B cell (primary cell): ENCODE data around the gene SPINDOC. TPM values are rescaled to one million over a fixed set of nuclear protein-coding genes. Genes with fewer than 3 reads are reported as not detected.

ENCODE experiments used
- ATAC-seq: fragments of 200-7000 bp; cut with Tn5 transposase; one replicate; pipeline ENCODE4 v1.10.0; 2021; ENCODE audit warnings: low read depth, mild to moderate bottlenecking, moderate number of reproducible peaks, moderate library complexity
- CTCF ChIA-PET: fragments of 350-600 bp; sonication (Branson Sonifier 250); formaldehyde crosslinking; loops from one replicate; lab custom pipeline; 2021; ENCODE audit warnings: antibody characterized with exemption, inconsistent platforms; lab: Charles Lee
- POLR2A ChIA-PET: fragments of 350-600 bp; sonication (Branson Sonifier 250); formaldehyde crosslinking; loops from one replicate; lab custom pipeline; 2021; ENCODE audit warnings: antibody characterized with exemption; lab: Charles Lee
- DNase-seq: peaks from one replicate; pipeline ENCODE4 v3.0.0; 2013
- H2AFZ ChIP-seq: 2 replicates; pipeline ENCODE4 v1.6.1; 2012; ENCODE audit warnings: mild to moderate bottlenecking, low read depth, low read length; ENCODE audit not compliant: insufficient read depth, poor library complexity, severe bottlenecking
- H3K27ac ChIP-seq, 2 donors: 1 replicate in 1 of 2; 2 replicates in 1 of 2; pipeline ENCODE4 v1.5.1; 2012 to 2013; ENCODE audit warnings: low read length in 2 of 2, mild to moderate bottlenecking in 2 of 2, moderate library complexity in 1 of 2
- H3K27me3 ChIP-seq, 4 experiments: fragments of 200-600 bp in 1 of 4; sonication (generic) in 1 of 4; replicated peaks in 1 of 4; 1 replicate in 2 of 4; 2 replicates in 2 of 4; pipeline versions ENCODE4 v1.6.1 to v1.7.0; 2013 to 2016; ENCODE audit warnings: low read length in 3 of 4, mild to moderate bottlenecking in 2 of 4, mixed read lengths in 1 of 4, moderate library complexity in 1 of 4; ENCODE audit not compliant: insufficient read depth in 4 of 4, control insufficient read depth in 3 of 4; ENCODE audit errors: control extremely low read depth in 1 of 4
- H3K36me3 ChIP-seq, 2 experiments: replicated peaks in 1 of 2; 1 replicate in 1 of 2; 2 replicates in 1 of 2; pipeline versions ENCODE4 v1.6.1 to v1.7.1; 2013; ENCODE audit warnings: low read length in 1 of 2; ENCODE audit not compliant: insufficient read depth in 2 of 2, control insufficient read depth in 1 of 2; ENCODE audit errors: control extremely low read depth in 1 of 2, extremely low read depth in 1 of 2
- H3K4me1 ChIP-seq, 2 donors: fragments of 200-600 bp in 1 of 2; sonication (generic) in 1 of 2; 1 replicate in 1 of 2; 2 replicates in 1 of 2; pipeline versions ENCODE4 v1.5.1 to v1.6.1; 2013 to 2017; ENCODE audit warnings: low read length in 2 of 2; ENCODE audit not compliant: control insufficient read depth in 2 of 2, insufficient read depth in 2 of 2
- H3K4me2 ChIP-seq: replicated peaks from 2 replicates; pipeline ENCODE3; 2012; ENCODE audit warnings: mild to moderate bottlenecking, low read depth, low read length; ENCODE audit not compliant: poor library complexity, severe bottlenecking
- H3K4me3 ChIP-seq, 5 experiments: fragments of 200-600 bp in 1 of 5; sonication (generic) in 1 of 5; 1 replicate in 3 of 5; 2 replicates in 2 of 5; pipeline versions ENCODE4 v1.5.1 to v1.7.0; 2011 to 2016; ENCODE audit warnings: low read length in 4 of 5, mild to moderate bottlenecking in 4 of 5, low read depth in 2 of 5, control low read depth in 1 of 5, moderate library complexity in 1 of 5; ENCODE audit not compliant: insufficient read depth in 1 of 5; ENCODE audit errors: control extremely low read depth in 1 of 5, extremely low read depth in 1 of 5
- H3K79me2 ChIP-seq: fragments of 200-600 bp; sonication (generic); one replicate; pipeline ENCODE4 v1.6.0; 2016; ENCODE audit warnings: low read length; ENCODE audit not compliant: control insufficient read depth, insufficient read depth
- H3K9ac ChIP-seq: fragments of 200-600 bp; sonication (generic); 2 replicates; pipeline ENCODE4 v1.6.1; 2017; ENCODE audit warnings: mild to moderate bottlenecking, low read length, moderate library complexity
- H3K9me3 ChIP-seq, 3 donors: one replicate each; pipeline versions ENCODE4 v1.6.1 to v1.7.1; 2013; ENCODE audit warnings: low read length in 2 of 3; ENCODE audit not compliant: control insufficient read depth in 2 of 3, insufficient read depth in 1 of 3; ENCODE audit errors: control extremely low read depth in 1 of 3
- H4K20me1 ChIP-seq: 2 replicates; pipeline ENCODE4 v1.6.0; 2012; ENCODE audit warnings: mild to moderate bottlenecking, low read length; ENCODE audit not compliant: insufficient read depth, control insufficient read depth, poor library complexity, severe bottlenecking
- H3K27ac Mint-ChIP-seq: one replicate; pipeline ENCODE4 v1.8.0; 2021; ENCODE audit warnings: mixed read lengths
- H3K27me3 Mint-ChIP-seq: one replicate; pipeline ENCODE4 v1.8.0; 2021; ENCODE audit warnings: mixed read lengths
- H3K4me1 Mint-ChIP-seq: one replicate; pipeline ENCODE4 v1.8.0; 2021; ENCODE audit warnings: mixed read lengths
- H3K4me3 Mint-ChIP-seq: one replicate; pipeline ENCODE4 v1.8.0; 2021; ENCODE audit warnings: mixed read lengths
- H3K9me3 Mint-ChIP-seq: one replicate; pipeline ENCODE4 v1.8.0; 2022; ENCODE audit warnings: mixed read lengths; ENCODE audit not compliant: insufficient read depth
- CTCF ChIP-seq: fragments of 200-600 bp; IDR thresholded peaks from one replicate; pipeline ENCODE4 v1.8.0; 2022; ENCODE audit warnings: antibody characterized with exemption, mild to moderate bottlenecking
- EZH2 ChIP-seq: IDR thresholded peaks from 2 replicates; pipeline ENCODE4 v1.6.1; 2012; ENCODE audit warnings: borderline replicate concordance, low read depth, mild to moderate bottlenecking, moderate library complexity, low read length; ENCODE audit not compliant: insufficient read depth, poor library complexity, severe bottlenecking
- WGBS: methylation state at CpG from one replicate; pipeline ENCODE4 v1.1.5; 2013; ENCODE audit warnings: missing lambda C conversion rate; ENCODE audit not compliant: insufficient coverage; 5-methylcytosine and 5-hydroxymethylcytosine counted together
- intact Hi-C: fragments of 100-400 bp; cut with micrococcal nuclease; formaldehyde crosslinking; loops from one replicate; pipeline ENCODE4 v1.10.0; 2022
- polyA plus RNA-seq: library from polyadenylated mRNA; depleted of rRNA; stranded (reverse); fragments of >200 nt; gene quantifications from 2 replicates; pipeline ENCODE4 v1.2.3, GENCODE V29; 2012
- total RNA-seq, 2 donors: library from RNA; stranded (reverse); fragments of 120-200 nt in 1 of 2; gene quantifications; 1 replicate in 1 of 2; 2 replicates in 1 of 2; pipeline versions ENCODE4 v1.2.3 to v1.2.4, GENCODE V29; 2013 to 2022

SPINDOC gene
- total and polyA plus RNA-seq, 2 donors (not counting 1 experiment from before 2014, with no cell fraction given) = 10.5 to 23.9 TPM

- TF ChIP-seq CTCF (no peak), EZH2 (no peak)
- WGBS = 56% methylated on average over 7 of the region's 11 CpGs
- CTCF ChIA-PET = interaction anchor here (0.7 kb wide), 1 partner anchor 135 kb away, joined by 4 read pairs; no protein-coding TSS in a partner anchor
- H3K27me3 Mint-ChIP-seq = peaks cover 9% of the 10 kb centered on the region
- Histone ChIP-seq H2AFZ (no peak overlapping the region), H3K4me2 (no peak overlapping the region), H3K27me3 (peaks cover 0 to 7% (median 0%) of the 10 kb centered on the region in 4 experiments), H3K79me2 (no peaks in the 10 kb centered on the region), H3K4me1 (peaks cover 0 to 8% of the 10 kb centered on the region in 2 donors), H3K9ac (no peak overlapping the region), H3K27ac (no peak overlapping the region), H3K36me3 (no peaks in the 10 kb centered on the region), H3K9me3 (peaks cover 7 to 25% (median 17%) of the 10 kb centered on the region in 3 donors), H3K4me3 (no peak overlapping the region), H4K20me1 (no peaks in the 10 kb centered on the region)
- ATAC-seq (no peak), DNase-seq (no peak)
- peaks cover 3% of the 10 kb centered on the region for H3K9me3 Mint-ChIP-seq
- no peak overlapping the region for H3K27ac Mint-ChIP-seq
- POLR2A ChIA-PET = interaction anchor here (0.7 kb wide), 1 partner anchor 24 kb away, joined by 3 read pairs; no protein-coding TSS in a partner anchor
- H3K4me1 Mint-ChIP-seq = no peaks in the 10 kb centered on the region
- H3K4me3 Mint-ChIP-seq = no peak overlapping the region
- intact Hi-C loops = no loop called here
Measured at GRCh38 chr11:63795066-63795465, 18.2 kb upstream of the SPINDOC start.

- ChIA-PET CTCF (no interaction called here), POLR2A (no interaction called here)
- Histone ChIP-seq H4K20me1 (no peaks in the 10 kb centered on the region), H3K9me3 (no peaks in the 10 kb centered on the region), H3K9ac (no peak overlapping the region), H2AFZ (no peak overlapping the region), H3K4me2 (no peak overlapping the region), H3K4me1 (no peaks in the 10 kb centered on the region), H3K36me3 (no peaks in the 10 kb centered on the region), H3K27ac (no peak overlapping the region), H3K79me2 (no peaks in the 10 kb centered on the region), H3K4me3 (no peak overlapping the region), H3K27me3 (peaks cover 0 to 7% (median 0%) of the 10 kb centered on the region in 4 experiments)
- Mint-ChIP-seq H3K27me3 (peaks cover 12% of the 10 kb centered on the region), H3K4me3 (no peak overlapping the region), H3K27ac (no peak overlapping the region), H3K4me1 (no peaks in the 10 kb centered on the region), H3K9me3 (no peaks in the 10 kb centered on the region)
- intact Hi-C loops = no loop called here
- ATAC-seq = no peak
- TF ChIP-seq CTCF = no peak
- TF ChIP-seq EZH2 = no peak
- DNase-seq = no peak
- WGBS = 100% methylated on average over 2 of the region's 5 CpGs
Measured at GRCh38 chr11:63800921-63801320, 12.3 kb upstream of the SPINDOC start.
